Stimulated activated CD8-positive, alpha-beta memory T cell treated with anti-CD3 and anti-CD28 coated beads, Interleukin-15, amount 100 ng/mL, for 1 hour (primary cell): ENCODE data around the gene DYRK2.

ENCODE experiments used
- DNase-seq: peaks from one replicate; pipeline ENCODE4 v3.0.0-alpha.2; 2020; ENCODE audit warnings: low read depth

Gene DYRK2

GRCh38 chr12:67646775-67647174 is 1.8 kb upstream of the DYRK2 start:
- no peak for DNase-seq

DNA sequence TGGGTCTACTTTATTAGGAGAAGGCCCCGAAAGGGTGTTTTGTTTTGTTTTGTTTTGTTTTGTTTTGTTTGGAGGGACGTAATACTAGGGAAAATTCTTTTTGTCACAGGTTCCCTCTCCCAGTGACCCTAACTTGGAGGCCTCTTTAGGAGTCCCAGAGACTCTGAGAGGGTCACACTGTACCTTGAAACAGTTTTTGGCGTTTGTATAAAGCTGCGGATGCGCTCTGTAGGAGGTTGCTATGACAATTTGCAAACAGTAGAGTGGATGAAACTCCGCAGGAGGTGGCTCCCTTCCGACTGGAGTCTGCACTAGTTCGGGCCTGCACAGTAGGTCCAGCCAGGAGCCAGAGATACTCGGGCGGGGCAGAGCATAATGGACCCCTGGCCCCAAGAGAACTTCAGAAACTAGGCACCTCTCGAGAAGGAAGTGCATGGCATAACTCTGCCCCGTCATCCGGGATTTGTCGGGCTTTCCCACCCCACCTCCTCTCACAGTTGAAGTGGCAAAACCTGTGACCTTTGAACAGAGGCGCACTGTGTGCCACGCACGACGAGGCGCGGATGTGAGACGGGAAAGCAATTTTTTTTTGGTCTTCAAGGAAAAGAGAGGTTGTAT is 1.3 kb upstream of the DYRK2 start:
- no peak for DNase-seq

DNA sequence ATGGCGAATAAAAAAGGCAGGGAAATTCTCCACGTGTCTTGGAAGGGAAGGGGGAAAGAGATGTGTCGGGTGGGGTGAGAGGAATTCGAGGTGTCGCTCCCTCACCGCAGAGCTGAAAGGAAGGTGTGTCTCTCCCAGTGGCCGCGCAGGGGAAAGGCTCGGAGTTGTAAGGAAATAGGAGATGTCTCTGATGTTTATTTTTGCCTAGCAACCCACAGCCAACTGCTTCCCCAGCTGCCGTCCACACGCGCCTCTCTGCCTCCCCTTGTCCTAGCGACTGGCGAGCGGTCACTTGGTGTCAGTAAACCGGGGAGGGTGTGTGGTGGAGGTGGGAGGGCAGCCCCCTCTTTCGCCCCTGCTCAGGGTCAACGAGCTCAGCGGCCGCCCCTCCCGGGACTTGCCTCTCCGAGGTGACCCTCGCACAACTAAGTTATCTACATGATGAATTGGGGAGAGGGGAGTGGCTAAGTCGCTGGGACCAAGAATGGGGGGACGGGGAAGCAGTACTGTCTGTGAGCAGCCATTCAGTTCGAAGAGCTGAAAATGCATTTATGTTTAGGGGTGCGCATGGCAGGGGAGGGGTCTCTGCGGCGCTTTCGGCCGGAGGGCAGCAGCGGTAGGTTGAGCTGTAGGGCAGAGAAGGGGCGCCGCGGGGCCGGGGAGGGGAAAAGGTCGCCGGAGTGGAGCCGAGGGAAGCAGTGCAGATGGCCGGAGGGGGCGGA is 585 bp upstream of the DYRK2 start:
- no peak for DNase-seq

GRCh38 chr12:67649261-67649569 is 670 bp downstream of the DYRK2 start:
- DNase-seq = no peak

DNA sequence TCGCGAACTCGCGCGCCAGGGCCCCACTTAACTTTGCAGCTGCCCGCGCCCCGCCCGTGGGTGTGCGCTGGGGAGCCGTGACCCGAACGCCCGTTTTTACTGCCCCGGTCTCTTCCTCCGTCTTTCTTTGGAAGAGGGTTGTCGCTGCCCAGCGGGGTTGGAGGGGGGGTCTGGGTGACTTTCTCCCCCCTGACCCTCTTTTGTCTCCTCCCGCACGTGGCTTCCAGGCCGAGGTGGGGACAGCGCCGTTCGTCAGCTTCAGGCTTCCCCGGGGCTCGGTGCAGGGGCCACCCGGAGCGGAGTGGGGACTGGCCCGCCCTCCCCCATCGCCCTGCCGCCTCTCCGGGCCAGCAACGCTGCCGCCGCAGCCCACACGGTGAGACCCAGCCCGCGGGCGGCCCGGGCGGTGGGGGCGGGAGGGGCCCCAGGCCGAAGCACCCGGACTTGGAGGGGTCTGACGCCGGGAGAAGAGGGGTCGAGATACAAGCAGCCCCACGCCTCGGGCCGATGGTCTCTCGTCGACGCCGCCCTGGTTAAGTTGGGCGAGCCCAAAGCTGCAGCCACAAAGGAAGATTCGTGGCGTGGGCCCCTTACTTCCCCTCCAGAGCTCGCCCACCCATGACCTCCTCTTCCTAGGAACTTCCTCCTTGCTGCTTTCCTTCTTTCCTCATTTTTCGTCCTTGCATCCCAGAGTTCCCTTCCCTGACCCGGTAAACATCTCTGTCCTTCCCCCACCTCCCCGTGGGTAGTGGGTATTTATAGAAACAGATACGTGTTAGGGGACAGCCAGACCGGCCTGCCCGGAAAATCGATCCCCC is 1.2 kb downstream of the DYRK2 start:
- no peak for DNase-seq

- no peak for DNase-seq
Measured at GRCh38 chr12:67650388-67651131, 2.0 kb downstream of the DYRK2 start.

DNA sequence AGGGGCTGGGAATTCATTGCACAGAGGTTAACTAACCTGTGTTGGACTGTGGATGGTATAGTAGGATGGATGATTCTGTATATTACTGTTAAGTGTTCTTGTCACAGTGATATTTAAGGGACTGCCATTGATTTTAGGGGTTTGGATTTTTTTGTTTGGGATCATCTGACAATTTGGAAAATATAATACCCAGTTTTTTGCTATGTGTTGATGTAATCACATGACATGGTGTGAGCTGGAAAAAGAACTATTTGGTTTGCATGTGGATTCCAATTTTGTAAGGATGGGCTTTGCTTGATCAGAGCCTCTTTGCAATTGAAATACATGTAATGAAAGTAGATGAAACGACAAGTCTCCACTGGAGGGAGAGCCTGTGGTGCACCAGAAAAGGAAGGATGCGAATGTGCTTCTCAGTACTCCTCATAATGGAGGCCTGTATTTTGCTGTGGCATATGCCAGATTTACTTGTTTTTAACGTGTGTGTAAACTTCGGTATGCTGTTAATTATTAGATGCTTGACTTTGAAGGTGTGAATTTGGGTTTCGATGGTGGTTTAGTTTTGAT is 2.7 kb downstream of the DYRK2 start:
- DNase-seq = no peak

DNA sequence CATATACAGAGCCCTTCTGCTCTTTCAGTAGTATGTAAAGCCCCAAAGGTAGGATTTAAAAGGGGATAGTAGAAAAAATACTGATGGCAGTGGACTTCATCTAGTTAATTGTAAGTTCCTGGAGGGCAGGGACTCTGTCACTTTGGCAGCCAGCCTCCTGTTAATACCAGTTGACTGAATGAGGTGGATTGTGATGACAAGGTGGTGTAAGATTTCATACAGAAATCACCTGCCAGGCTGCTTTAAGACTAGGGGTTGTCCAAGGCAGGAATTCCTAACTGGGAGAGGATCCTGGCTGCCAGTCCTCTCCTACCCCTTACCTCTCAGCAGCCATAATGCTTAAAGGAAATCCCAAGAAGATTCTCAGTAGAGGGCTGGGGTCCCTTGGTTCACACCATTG is 7.3 kb downstream of the DYRK2 start:
- no peak for DNase-seq

DNA sequence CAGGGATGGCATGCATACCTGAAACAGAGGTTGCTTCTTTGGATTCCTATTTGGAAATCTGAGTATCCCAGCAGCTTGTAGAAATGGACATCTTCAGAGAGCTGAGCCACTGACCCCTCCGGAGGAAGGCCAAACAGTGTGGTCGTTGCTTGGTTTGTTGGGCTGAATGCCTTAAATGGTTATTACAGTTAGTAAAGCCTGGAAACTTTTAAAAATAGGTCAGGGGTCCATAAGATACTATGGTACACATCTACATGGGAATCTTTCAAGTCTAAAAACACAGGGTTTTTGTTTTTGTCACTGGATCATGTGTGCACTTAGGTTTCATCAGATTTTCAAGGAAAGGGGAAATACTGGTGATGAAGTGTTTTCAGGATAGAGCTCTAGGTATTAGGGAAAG is 7.7 kb downstream of the DYRK2 start:
- DNase-seq = no peak

DNA sequence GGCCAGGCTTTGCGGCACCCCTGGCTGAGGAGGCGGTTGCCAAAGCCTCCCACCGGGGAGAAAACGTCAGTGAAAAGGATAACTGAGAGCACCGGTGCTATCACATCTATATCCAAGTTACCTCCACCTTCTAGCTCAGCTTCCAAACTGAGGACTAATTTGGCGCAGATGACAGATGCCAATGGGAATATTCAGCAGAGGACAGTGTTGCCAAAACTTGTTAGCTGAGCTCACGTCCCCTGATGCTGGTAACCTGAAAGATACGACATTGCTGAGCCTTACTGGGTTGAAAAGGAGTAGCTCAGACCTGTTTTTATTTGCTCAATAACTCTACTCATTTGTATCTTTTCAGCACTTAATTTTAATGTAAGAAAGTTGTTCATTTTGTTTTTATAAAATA is 9.9 kb downstream of the DYRK2 start:
- DNase-seq = no peak

DNA sequence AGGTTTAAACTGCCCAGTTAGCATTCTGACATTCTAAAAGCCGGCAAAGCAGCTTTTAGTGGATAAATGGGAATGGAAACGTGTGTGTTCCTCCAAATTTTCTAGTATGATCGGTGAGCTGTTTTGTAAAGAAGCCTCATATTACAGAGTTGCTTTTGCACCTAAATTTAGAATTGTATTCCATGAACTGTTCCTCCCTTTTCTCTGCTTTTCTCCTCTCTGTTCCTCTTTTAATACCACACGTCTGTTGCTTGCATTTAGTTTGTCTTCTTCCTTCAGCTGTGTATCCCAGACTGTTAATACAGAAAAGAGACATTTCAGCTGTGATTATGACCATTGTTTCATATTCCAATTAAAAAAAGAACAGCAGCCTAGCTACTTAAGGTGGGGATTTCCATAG is 10.7 kb downstream of the DYRK2 start:
- DNase-seq = no peak

GRCh38 chr12:67661311-67662021 is 12.9 kb downstream of the DYRK2 start:
- DNase-seq = no peak

DNA sequence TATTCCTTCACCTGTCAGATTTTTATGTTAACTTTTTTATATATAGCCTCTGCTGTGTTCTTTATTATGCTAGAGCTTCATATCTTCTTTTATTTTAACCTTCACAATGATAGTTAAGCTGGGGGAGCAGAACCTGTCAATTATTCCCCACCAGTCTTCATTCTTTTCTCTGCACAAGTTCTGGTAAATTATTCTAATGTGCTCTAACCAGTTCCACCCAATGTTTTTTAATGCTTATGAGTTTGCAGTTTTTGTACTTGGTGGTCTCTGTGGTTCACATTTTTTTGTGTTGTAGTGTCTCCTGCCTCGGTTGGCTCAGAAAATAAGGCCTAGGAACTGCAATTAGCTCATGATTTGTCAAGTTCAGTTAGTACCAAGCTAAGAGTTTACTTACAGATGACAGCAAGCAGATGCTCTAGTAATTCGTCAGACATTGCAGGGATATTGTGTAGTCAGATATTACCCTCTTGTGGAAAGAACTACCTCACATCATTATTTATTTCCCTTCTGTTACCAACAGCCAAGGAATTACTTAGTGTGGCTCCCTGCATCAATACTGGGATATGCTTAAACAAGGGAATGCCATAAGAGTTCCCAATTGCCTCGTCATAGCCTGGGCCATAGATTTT is 14.5 kb downstream of the DYRK2 start:
- no peak for DNase-seq

GRCh38 chr12:67664171-67664570 is 15.6 kb downstream of the DYRK2 start:
- DNase-seq = no peak

- no peak for DNase-seq
Measured at GRCh38 chr12:67665679-67666078, 17.1 kb downstream of the DYRK2 start.

DNA sequence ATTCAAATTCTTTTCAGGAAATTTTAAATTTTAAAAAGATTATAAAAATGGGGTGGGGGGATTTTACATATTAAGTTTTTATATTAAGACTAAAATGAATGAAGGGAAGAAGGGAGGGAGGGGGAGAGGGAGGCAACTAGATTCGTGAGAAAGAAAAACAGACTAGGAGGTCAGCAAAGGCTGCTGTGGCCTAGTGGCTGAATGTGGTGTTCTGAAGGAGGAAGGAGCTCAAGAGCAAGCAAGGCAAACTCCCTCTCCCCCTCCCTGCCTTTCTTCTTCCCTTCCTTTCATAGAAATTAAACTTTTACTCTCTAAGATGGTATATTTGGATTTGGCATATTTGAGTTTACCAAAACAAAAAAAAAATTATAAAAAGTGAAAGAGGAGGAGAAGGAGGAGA is 18.1 kb downstream of the DYRK2 start:
- no peak for DNase-seq

DNA sequence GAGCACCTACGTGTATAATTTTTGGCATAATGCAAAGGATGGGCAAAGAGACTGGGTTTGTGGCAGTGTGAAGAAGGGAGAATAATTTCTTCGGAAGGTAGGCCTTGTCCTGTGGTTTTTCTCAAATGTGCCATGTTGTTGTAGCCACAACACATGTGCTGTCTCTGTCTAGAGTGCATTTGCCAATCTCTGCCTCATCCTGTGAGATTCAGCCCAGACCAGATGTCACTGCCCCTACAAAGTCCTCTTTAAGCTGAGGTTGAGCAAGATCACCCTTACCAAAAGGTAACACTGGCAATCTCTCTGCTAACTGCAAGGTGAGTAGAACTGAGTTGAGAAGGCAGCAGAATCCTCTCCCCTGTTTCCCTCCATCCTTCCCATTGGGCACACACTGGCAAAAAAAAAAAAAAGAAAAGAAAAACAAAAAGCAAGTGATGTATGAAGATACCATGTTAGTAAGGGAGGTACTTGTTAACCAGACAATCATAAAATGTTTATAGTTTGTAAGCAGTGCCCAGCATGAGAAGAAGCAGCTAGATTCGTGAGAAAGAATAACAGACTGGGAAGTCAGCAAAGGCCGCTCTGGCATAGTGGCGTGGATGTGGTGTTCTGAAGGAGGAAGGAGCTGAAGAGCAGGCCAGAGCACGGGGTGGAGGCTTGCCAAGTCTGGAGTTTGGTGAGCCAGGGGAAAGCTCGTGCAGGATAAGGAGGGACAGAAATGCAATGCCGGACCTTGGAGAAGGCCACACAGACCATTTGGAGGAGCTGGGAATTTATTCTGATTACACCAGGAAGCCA is 18.9 kb downstream of the DYRK2 start:
- no peak for DNase-seq

DNA sequence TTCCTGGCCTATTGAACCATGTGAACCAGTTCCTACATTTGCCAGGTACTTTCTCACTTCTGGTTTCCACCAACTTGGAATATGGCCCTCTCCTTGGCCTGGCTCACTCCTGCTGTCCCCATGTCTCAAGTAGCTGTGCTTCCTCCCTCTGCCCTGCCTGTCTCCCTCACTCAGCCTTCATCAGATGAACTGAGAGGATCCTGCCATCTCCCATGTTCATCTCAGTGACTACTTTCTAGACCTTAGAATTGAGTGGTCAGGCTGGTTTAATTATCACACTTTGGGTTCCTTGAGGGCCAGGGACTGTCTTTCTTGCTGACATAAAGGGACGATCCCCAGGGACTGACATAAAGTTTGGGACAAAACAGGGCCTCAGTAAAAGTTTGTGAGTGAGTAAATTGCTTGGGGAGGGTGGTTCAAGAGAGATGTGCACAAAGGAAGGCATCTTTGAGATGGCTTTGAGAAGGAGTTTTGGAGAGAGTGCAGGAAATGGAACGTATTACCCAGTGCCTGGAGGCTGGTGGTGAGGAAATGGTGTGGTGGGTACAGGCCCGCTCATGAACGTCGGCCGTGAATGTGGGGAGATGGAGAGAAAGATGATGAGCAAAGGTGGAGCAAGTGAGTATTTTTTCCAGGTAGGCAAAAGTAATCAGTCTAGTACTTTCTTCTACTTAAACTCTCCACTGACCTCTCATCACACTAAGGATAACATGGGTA is 20.8 kb downstream of the DYRK2 start:
- no peak for DNase-seq

DNA sequence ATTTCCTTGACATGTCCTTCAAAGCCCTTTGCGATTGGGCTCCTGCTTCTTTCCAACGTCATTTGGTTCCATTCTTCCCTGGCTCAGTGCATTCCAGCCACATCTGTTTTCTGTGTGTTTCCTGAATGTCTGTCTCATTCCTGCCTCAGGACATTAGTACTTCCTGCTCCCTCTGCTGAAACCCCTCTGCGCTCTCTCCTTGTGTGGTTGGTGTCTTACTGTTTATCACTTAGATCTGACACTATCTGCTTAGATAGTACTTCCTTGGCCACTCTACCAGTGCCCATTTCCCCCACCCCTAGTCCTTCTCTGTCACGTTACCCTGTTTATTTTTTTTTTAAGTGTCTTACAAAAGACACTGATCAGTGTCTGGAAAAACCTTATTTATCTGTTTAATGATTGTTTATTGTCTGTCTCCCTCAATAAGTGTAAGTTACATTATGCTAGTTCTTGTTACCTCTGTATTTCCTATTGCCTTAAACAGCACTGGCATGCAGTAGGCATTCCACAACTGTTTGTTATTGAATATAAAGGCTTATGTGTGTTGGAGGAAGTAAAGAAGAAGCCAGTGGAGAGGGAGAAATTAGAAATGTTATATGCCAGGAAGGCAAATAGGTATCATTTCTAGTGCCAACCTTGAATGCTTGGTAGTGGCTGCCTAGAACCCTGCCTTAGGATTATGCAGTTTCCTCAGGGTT is 21.5 kb downstream of the DYRK2 start:
- no peak for DNase-seq
